T47D (cell line): ENCODE results near the gene SLC22A6.

Experiments
- DNase-seq, 2 experiments: peaks; one replicate each; pipeline versions ENCODE4 v3.0.0 to v3.0.0-alpha.2; 2011 to 2012; ENCODE audit warnings: low read depth in 1 of 2, low spot score in 1 of 2
- JUND ChIP-seq: IDR thresholded peaks from 2 replicates; pipeline ENCODE4 v1.6.1; 2012; ENCODE audit warnings: low read depth
- in situ Hi-C: cut with HindIII; loops from 2 replicates; pipeline ENCODE4 v1.10.0; 2016; ENCODE audit warnings: low sequenced_read_pairs, low pct_unique_long_range_greater_than_20kb

The SLC22A6 gene

DNA sequence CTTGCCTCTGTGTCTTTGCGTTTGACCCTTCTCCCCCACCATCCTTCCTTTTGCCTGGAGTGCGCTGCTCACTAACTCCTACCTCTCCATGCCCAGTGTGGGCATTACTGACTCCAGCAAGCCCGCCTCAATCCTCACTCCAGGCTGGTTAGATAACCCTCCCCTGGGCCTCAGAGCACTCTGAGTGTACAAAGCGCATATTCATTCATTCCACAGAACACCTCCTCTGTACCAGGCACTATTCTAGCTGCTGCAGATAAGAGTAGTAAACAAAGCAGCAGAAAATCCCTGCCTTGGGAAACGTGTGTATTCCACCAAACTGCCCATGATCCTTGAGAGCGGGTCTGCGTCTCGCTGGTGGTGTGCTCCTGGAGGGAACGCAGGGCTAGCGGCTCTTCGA is 27.7 kb upstream of the SLC22A6 start:
- TF ChIP-seq JUND, result no peak
- in situ Hi-C loops, result no loop called here
- no peak for DNase-seq

DNA sequence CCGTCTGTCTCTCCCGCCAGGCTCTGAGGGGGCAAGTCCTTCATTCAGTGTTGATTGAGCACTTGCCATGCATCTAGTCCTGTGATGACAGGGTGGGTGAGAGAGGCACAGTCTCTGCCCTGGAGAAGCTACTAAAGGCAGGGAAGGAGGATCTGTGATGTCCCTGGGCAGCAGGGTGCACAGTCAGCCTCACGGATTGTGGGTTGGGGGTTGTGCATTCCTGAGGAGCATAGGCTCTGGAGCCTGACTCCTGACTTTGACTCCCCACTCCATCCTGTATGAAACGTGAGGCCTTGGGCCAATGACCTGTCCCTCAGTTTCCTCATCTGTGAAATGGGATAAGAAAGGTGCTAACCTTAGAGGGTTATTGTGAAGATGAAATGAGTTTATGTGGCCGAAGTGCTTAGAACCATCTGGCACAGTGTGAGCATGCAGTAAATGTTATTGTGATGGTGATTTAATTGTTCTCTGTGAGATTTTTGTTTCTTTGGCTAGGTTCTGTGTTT is 26.2 kb upstream of the SLC22A6 start:
- DNase-seq, result no peak
- in situ Hi-C loops, result no loop called here

GRCh38 chr11:63007920-63008319 is 23.2 kb upstream of the SLC22A6 start:
- TF ChIP-seq JUND, result no peak
- in situ Hi-C loops, result no loop called here

More for the DNA sequence above, 26.2 kb upstream of the SLC22A6 start:
- TF ChIP-seq JUND, result no peak

GRCh38 chr11:63001456-63001855 is 16.7 kb upstream of the SLC22A6 start:
- in situ Hi-C loops, result no loop called here
- no peak for TF ChIP-seq JUND
- no peak for DNase-seq

More at GRCh38 chr11:63007920-63008319, 23.2 kb upstream of the SLC22A6 start:
- no peak for DNase-seq

- in situ Hi-C loops, result no loop called here
- peak in 1 of 2 experiments; percentile 19 for DNase-seq
- TF ChIP-seq JUND, result no peak
Measured at GRCh38 chr11:62999649-63000048, 14.9 kb upstream of the SLC22A6 start.

GRCh38 chr11:62999156-62999555 is 14.4 kb upstream of the SLC22A6 start:
- in situ Hi-C loops, result no loop called here
- no peak for DNase-seq
- no peak for TF ChIP-seq JUND

DNA sequence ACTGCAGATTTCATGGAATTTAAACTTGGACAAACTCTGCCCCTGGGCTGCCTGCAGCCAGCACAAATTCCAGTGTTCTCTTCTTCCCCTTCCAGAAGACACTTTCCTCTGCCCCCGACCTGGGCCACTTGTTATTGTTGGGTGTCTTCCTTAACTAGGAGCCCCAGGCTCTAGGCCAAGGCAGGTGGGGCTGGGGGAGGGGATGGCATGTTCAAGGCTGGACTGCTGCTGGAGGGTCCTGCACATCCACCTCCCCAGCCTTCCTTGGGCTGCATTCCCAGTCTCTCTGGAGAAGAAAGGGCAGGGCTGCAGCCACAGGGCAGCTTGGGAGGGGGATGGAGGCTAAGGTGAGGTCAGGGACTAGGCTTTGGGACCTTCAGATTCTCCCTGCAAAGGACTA is 11.5 kb upstream of the SLC22A6 start:
- TF ChIP-seq JUND, result no peak
- no peak for DNase-seq
- in situ Hi-C loops, result no loop called here

DNA sequence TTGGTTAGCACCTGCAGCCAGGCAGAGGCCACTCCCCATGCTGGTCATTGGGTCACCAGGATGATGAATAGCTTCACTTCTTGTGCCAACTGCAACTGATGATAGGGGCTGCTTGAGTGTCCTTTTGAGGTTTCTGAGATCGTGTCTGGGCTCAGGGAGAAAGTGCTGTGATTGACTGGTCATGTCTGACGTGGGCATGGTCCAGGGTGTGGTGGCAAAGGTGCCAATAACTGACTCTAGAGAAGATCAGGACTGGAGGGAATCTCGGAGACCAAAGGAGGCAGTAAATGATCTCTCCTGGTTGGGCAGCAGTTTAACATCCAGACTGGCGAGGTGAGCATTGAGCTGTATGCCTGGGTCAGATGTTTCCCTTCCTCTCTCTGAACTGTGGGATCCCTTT is 10.0 kb upstream of the SLC22A6 start:
- no peak for DNase-seq
- in situ Hi-C loops, result no loop called here
- no peak for TF ChIP-seq JUND

DNA sequence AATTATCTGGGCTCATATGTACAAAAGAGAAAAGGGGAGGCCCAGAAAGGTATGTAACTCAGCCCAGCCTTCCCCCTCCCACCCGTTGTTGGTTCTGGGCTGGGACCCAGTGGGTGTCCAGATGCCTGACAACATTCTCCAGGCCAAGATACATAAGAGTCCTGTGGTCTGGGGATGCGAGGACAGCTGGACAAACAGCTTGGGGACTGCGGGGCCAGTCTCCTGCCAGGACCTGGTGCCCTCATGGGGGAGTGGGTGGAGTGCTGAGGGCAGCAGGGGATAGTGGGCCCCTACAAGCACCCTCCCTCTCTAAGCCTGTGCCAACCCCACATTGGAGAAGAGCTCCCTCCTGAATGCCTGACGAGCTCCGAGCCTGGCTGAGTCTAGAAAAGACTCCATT is 3.5 kb upstream of the SLC22A6 start:
- DNase-seq, result no peak
- TF ChIP-seq JUND, result no peak
- in situ Hi-C loops, result no loop called here

GRCh38 chr11:62985041-62985750 is 429 bp upstream of the SLC22A6 start:
- in situ Hi-C loops, result no loop called here
- DNase-seq, result no peak
- no peak for TF ChIP-seq JUND

DNA sequence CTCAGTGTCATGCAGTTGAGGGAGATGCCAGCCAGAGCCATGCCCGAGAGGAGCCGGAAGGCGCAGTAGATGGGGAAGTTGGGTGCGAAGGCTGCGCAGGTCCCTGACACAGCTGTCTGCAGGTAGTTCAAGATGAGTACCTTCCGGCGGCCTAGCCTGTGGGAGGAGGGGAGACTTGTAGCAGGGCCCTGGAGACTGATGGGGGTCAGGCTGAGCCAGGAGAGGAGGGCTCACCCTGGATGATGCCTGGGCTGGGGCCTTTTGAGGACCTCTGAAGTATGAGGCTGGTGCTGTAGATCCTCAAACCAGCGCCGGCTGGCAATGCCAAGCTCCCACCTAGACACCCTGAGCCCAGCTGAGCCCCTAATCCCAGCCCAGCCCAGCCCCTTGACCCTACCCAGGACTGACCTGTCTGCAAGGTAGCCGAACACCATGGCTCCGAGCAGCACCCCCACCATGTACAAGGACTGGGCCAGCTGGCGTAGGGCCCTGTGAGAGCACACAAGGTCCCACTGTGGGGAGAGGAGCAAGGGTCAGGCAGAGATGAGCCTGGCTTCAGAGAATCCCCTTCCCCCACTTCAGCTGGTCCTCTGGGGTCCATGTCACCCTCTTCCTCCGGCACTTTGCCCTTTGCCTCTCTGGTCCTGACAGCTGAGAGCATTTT is 1.1 kb downstream of the SLC22A6 start:
- no peak for DNase-seq
- in situ Hi-C loops, result no loop called here
- no peak for TF ChIP-seq JUND

- no peak for DNase-seq
- no peak for TF ChIP-seq JUND
- in situ Hi-C loops, result no loop called here
Measured at GRCh38 chr11:62981743-62982142, 3.0 kb downstream of the SLC22A6 start.

- DNase-seq, result peak; percentile 57 to 74
- no peak for TF ChIP-seq JUND
- in situ Hi-C loops, result no loop called here
Measured at GRCh38 chr11:62980133-62980760, 4.5 kb downstream of the SLC22A6 start.
